ENCODE results near the gene HNRNPUL1.

The HNRNPUL1 gene

GRCh38 chr19:41354343-41354953, 90.3 kb downstream of the HNRNPUL1 start:
- H3K4me3 ChIP-seq (ENCODE audit: low read depth, low read length) = no peak overlapping the region
- no peak for TF ChIP-seq CTCF (IDR thresholded peaks at IDR 0.05; ENCODE audit: control insufficient read depth, extremely low read depth, insufficient read depth)
- DNase-seq (ENCODE audit: low read depth) = no peak

GRCh38 chr19:41355035-41355434, 90.9 kb downstream of the HNRNPUL1 start:
- no peak for TF ChIP-seq CTCF (IDR thresholded peaks at IDR 0.05; ENCODE audit: control insufficient read depth, extremely low read depth, insufficient read depth)
- no peak for DNase-seq (ENCODE audit: low read depth)
- H3K4me3 ChIP-seq (ENCODE audit: low read depth, low read length) = no peak overlapping the region

GRCh38 chr19:41355802-41356201, 91.6 kb downstream of the HNRNPUL1 start:
- TF ChIP-seq CTCF (IDR thresholded peaks at IDR 0.05; ENCODE audit: control insufficient read depth, extremely low read depth, insufficient read depth) = no peak
- no peak for DNase-seq (ENCODE audit: low read depth)
- H3K4me3 ChIP-seq (ENCODE audit: low read depth, low read length) = no peak overlapping the region

- TF ChIP-seq CTCF (IDR thresholded peaks at IDR 0.05; ENCODE audit: control insufficient read depth, extremely low read depth, insufficient read depth) = no peak
- DNase-seq (ENCODE audit: low read depth) = no peak
- H3K4me3 ChIP-seq (ENCODE audit: low read depth, low read length) = no peak overlapping the region
Measured at GRCh38 chr19:41356984-41357739, 93.0 kb downstream of the HNRNPUL1 start.
